ENCODE measurements around the gene ARHGEF28. TPM values are rescaled to one million over a fixed set of nuclear protein-coding genes. Genes with fewer than 3 reads are reported as not detected.

Gene ARHGEF28
- total and polyA plus RNA-seq, 9 of the 15 experiments (the other 6 are each of a cell fraction or from before 2014, with no cell fraction given): 0.27 TPM; not detected in 8

- no peak overlapping the region for H3K27ac ChIP-seq (ENCODE audit: extremely low read depth, low read depth, low read length)
- ChIA-PET CTCF (ENCODE audit: low intra/inter-chr PET ratio) (no interaction called here), POLR2A (no interaction called here)
- no peak overlapping the region for H2AFZ ChIP-seq (ENCODE audit: low read depth, low read length)
- no peak for DNase-seq (ENCODE audit: extremely low read depth in 1 of 4, low spot score in 3 of 4)
- BruUV-seq (replicated peaks): no TSS peak
- H3K27me3 ChIP-seq (ENCODE audit: control insufficient read depth in 2 of 2, insufficient read depth in 2 of 2, low read length in 2 of 2): peaks cover 8 to 19% of the 10 kb centered on the region in 2 experiments; a peak in 3 of 5 replicates
- in situ Hi-C loops (cut with MboI): no loop called here
- H4K20me1 ChIP-seq (replicated peaks; ENCODE audit: control insufficient read depth, insufficient read depth, low read length): no peaks in the 10 kb centered on the region
- no peaks in the 10 kb centered on the region for H3K9me3 ChIP-seq (replicated peaks; ENCODE audit: control insufficient read depth, insufficient read depth, low read depth, low read length)
- ATAC-seq: no peak
- H3K4me3 ChIP-seq: no peak overlapping the region
- FAIRE-seq: no peak
- WGBS (ENCODE audit: insufficient coverage, low coverage, missing lambda C conversion rate): 2% methylated on average over 3 of the region's 3 CpGs
- intact Hi-C loops (cut with micrococcal nuclease): no loop called here
- H3K9me1 ChIP-seq (ENCODE audit: control insufficient read depth, insufficient read depth, low read length): no peaks in the 10 kb centered on the region
- no peak overlapping the region for H3K4me2 ChIP-seq (ENCODE audit: insufficient read depth, low read length)
- H3K4me1 ChIP-seq (replicated peaks in 1 of 2; ENCODE audit: control insufficient read depth in 2 of 2, insufficient read depth in 2 of 2, low read length in 2 of 2): no peaks in the 10 kb centered on the region
- H3K36me3 ChIP-seq (ENCODE audit: control insufficient read depth, insufficient read depth, low read length): no peaks in the 10 kb centered on the region
- H3K79me2 ChIP-seq (ENCODE audit: control insufficient read depth, insufficient read depth, low read length): no peaks in the 10 kb centered on the region
- no peak overlapping the region for H3K9ac ChIP-seq (ENCODE audit: insufficient read depth in 1 of 2, low read depth in 2 of 2, low read length in 2 of 2)
- TF ChIP-seq CTCFL (IDR thresholded peaks at IDR 0.05; ENCODE audit: borderline replicate concordance, insufficient read depth, low read depth, low read length, poor library complexity, severe bottlenecking) (no peak), SMAD3 (CRISPR knock-in tag; conservative IDR thresholded peaks at IDR 0.05) (no peak), ARID2 (IDR thresholded peaks at IDR 0.05) (no peak), ELF2 (CRISPR knock-in tag; IDR thresholded peaks at IDR 0.05) (no peak), PHTF2 (CRISPR knock-in tag; IDR thresholded peaks at IDR 0.05) (no peak), THAP12 (CRISPR knock-in tag; IDR thresholded peaks at IDR 0.05) (no peak), MXD1 (CRISPR knock-in tag; IDR thresholded peaks at IDR 0.05; ENCODE audit: borderline replicate concordance, poor library complexity, severe bottlenecking) (no peak), SRSF1 (IDR thresholded peaks at IDR 0.05; ENCODE audit: low read depth, low read length) (no peak), TAL1 (IDR thresholded peaks at IDR 0.05) (no peak), RAD51 (IDR thresholded peaks at IDR 0.05; ENCODE audit: borderline replicate concordance, low read depth) (no peak), VEZF1 (CRISPR knock-in tag; IDR thresholded peaks at IDR 0.05) (no peak), POU5F1 (IDR thresholded peaks at IDR 0.05; ENCODE audit: borderline replicate concordance, low read depth, low read length, partially characterized antibody) (no peak), MTF1 (CRISPR knock-in tag; IDR thresholded peaks at IDR 0.05; ENCODE audit: borderline replicate concordance) (no peak), CBX5 (IDR thresholded peaks at IDR 0.05; ENCODE audit: borderline replicate concordance, low read depth) (no peak), FOXP1 (CRISPR knock-in tag; IDR thresholded peaks at IDR 0.05) (no peak)
Measured at GRCh38 chr5:73799401-73799972, 173.5 kb downstream of the ARHGEF28 start.
